A673 (cell line): Measurements from ENCODE around the gene POLR1D. TPM values are rescaled to one million over a fixed set of nuclear protein-coding genes. Genes with fewer than 3 reads are reported as not detected.

ENCODE experiments used
- BruUV-seq: library from RNA; stranded (reverse); fragments of 400-500 nt; replicated peaks from 2 replicates; lab custom pipeline; 2021; lab: Mats Ljungman, UMichigan
- CTCF ChIA-PET: fragments of 300-600 bp; sonication (Branson Sonifier 250); formaldehyde crosslinking; loops from one replicate; lab custom pipeline; 2022; ENCODE audit warnings: antibody characterized with exemption; lab: Charles Lee
- POLR2A ChIA-PET: fragments of 300-600 bp; sonication (Branson Sonifier 250); formaldehyde crosslinking; loops from one replicate; lab custom pipeline; 2022; ENCODE audit warnings: antibody characterized with exemption; ENCODE audit not compliant: low non-redundant PET; lab: Charles Lee
- DNase-seq: peaks from one replicate; pipeline ENCODE4 v3.0.0-alpha.2; 2015; ENCODE audit warnings: low spot score
- H3K27ac ChIP-seq: fragments of 200-600 bp; sonication (generic); 2 replicates; pipeline ENCODE4 v1.5.1; 2016; ENCODE audit warnings: mixed run types, low read depth, mild to moderate bottlenecking, mixed read lengths, antibody characterized with exemption, low read length; ENCODE audit not compliant: poor library complexity, severe bottlenecking
- H3K27me3 ChIP-seq: fragments of 200-600 bp; sonication (generic); replicated peaks from 2 replicates; pipeline ENCODE4 v1.6.1; 2017; ENCODE audit warnings: mixed run types, low read depth, mild to moderate bottlenecking, mixed read lengths, antibody characterized with exemption, low read length; ENCODE audit not compliant: insufficient read depth, poor library complexity
- H3K36me3 ChIP-seq: fragments of 200-600 bp; sonication (generic); 2 replicates; pipeline ENCODE4 v1.6.1; 2016; ENCODE audit warnings: mixed run types, mild to moderate bottlenecking, mixed read lengths, antibody characterized with exemption, low read length; ENCODE audit not compliant: insufficient read depth, poor library complexity, severe bottlenecking
- H3K4me1 ChIP-seq: fragments of 200-600 bp; sonication (generic); 2 replicates; pipeline ENCODE4 v1.6.1; 2017; ENCODE audit warnings: mixed run types, mild to moderate bottlenecking, mixed read lengths, antibody characterized with exemption, low read length; ENCODE audit not compliant: insufficient read depth, poor library complexity, severe bottlenecking
- H3K4me3 ChIP-seq: fragments of 200-600 bp; sonication (generic); 2 replicates; pipeline ENCODE4 v1.5.1; 2016; ENCODE audit warnings: low read depth, mixed run types, mild to moderate bottlenecking, mixed read lengths, low read length; ENCODE audit not compliant: poor library complexity, severe bottlenecking
- H3K9me3 ChIP-seq: fragments of 200-600 bp; sonication (generic); 2 replicates; pipeline ENCODE4 v1.6.1; 2016; ENCODE audit warnings: mixed run types, low read depth, mild to moderate bottlenecking, mixed read lengths, antibody characterized with exemption, low read length; ENCODE audit not compliant: poor library complexity, severe bottlenecking
- EZH2 ChIP-seq: fragments of 200-600 bp; sonication (generic); IDR thresholded peaks from 2 replicates; pipeline ENCODE4 v1.6.1; 2017; ENCODE audit warnings: borderline replicate concordance, low read depth, mild to moderate bottlenecking, mixed read lengths, antibody characterized with exemption, low read length; ENCODE audit not compliant: poor library complexity, severe bottlenecking
- intact Hi-C: fragments of 100-400 bp; cut with micrococcal nuclease; formaldehyde crosslinking; loops from one replicate; pipeline ENCODE4 v1.10.0; 2022; ENCODE audit not compliant: unreplicated experiment
- total RNA-seq: library from RNA; stranded (reverse); gene quantifications from 2 replicates; pipeline ENCODE4 v1.2.3, GENCODE V29; 2021
- TF ChIP-seq, protein P1 (sequence below): fragments of 300-800, 200-600 bp; sonication (generic); conservative IDR thresholded peaks from 2 replicates; pipeline ENCODE4 v1.5.1; 2017; ENCODE audit warnings: low read depth, mild to moderate bottlenecking, antibody characterized with exemption, low read length, moderate library complexity, mixed read lengths

Gene POLR1D
- total RNA-seq, 1 experiment from 2014 or later = 116 TPM

DNA sequence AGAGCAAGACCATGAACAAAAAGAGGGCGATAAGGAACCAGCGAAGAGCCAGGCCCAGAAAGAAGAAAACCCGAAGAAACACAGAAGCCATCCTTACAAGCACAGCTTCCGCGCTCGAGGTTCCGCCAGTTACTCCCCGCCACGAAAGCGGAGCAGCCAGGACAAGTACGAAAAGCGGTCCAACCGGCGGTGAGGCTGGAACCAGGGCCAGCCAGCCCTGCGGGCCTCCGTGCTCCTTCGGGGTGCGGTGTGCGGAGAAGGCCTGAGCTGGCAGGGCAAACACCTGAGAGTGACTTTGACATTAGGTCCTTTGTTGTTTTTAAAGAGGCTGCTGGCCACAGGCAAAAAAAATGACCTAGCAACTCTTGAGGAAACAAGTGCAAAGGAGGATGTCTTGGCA, 44.1 kb downstream of the POLR1D start:
- intact Hi-C loops = no loop called here
- CTCF ChIA-PET = no interaction called here
- no TSS peak for BruUV-seq
- Histone ChIP-seq H3K9me3 (no peaks in the 10 kb centered on the region), H3K36me3 (peaks cover 3% of the 10 kb centered on the region), H3K4me1 (no peaks in the 10 kb centered on the region), H3K4me3 (no peak overlapping the region), H3K27ac (no peak overlapping the region), H3K27me3 (no peaks in the 10 kb centered on the region)
- POLR2A ChIA-PET = no interaction called here
- no peak for TF ChIP-seq EZH2
- TF ChIP-seq, protein P1, sequence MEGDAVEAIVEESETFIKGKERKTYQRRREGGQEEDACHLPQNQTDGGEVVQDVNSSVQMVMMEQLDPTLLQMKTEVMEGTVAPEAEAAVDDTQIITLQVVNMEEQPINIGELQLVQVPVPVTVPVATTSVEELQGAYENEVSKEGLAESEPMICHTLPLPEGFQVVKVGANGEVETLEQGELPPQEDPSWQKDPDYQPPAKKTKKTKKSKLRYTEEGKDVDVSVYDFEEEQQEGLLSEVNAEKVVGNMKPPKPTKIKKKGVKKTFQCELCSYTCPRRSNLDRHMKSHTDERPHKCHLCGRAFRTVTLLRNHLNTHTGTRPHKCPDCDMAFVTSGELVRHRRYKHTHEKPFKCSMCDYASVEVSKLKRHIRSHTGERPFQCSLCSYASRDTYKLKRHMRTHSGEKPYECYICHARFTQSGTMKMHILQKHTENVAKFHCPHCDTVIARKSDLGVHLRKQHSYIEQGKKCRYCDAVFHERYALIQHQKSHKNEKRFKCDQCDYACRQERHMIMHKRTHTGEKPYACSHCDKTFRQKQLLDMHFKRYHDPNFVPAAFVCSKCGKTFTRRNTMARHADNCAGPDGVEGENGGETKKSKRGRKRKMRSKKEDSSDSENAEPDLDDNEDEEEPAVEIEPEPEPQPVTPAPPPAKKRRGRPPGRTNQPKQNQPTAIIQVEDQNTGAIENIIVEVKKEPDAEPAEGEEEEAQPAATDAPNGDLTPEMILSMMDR = no peak
- DNase-seq = no peak

DNA sequence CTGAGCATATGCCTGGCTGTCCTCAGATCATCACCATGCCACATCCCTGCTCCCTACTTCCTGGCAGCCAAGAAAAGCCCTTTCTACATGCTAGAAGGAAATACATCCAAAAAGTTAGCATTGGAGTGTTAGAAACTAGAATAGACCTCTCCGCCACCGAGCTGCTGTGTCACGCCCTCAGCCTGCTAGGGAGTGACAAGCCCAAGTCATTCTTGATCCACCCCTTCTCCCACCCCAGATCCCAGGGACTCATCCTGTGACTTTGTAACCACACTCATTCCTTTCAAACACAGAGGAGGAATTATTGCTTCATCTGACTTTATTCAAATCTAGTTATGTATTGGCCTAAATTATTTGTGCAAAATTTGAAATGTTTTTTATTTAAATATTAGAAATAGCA, 45.3 kb downstream of the POLR1D start:
- Histone ChIP-seq H3K4me3 (no peak overlapping the region), H3K9me3 (no peaks in the 10 kb centered on the region), H3K27ac (no peak overlapping the region), H3K4me1 (no peaks in the 10 kb centered on the region), H3K27me3 (no peaks in the 10 kb centered on the region), H3K36me3 (peaks cover 3% of the 10 kb centered on the region)
- TF ChIP-seq EZH2 = no peak
- TF ChIP-seq, protein P1 = no peak
- POLR2A ChIA-PET = no interaction called here
- TSS peak; percentile 65 for BruUV-seq
- CTCF ChIA-PET = no interaction called here
- no peak for DNase-seq
- intact Hi-C loops = no loop called here

DNA sequence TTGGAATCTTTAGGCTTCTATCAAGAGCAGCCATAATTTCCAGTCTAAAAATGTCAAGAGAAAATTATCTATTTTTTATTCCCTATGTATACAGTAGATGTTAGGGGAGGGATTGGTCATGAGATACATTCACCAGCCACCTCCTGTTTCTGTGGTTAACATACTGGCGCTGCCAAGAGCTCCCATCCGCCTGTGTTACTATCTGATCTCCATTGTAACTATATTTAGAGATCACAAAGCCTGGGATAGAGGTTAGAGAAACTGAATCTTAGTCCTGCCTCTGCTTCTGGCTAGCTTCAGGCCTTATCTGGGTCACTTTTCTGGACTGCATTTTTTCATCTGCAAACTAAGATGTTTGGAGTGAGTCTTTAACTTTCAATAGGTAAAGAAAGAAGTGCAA, 46.3 kb downstream of the POLR1D start:
- Histone ChIP-seq H3K36me3 (peaks cover 3% of the 10 kb centered on the region), H3K4me3 (no peak overlapping the region), H3K9me3 (no peaks in the 10 kb centered on the region), H3K27ac (no peak overlapping the region), H3K4me1 (no peaks in the 10 kb centered on the region), H3K27me3 (no peaks in the 10 kb centered on the region)
- no peak for DNase-seq
- no peak for TF ChIP-seq EZH2
- TF ChIP-seq, protein P1 = no peak
- intact Hi-C loops = no loop called here
- no TSS peak for BruUV-seq
- ChIA-PET CTCF (no interaction called here), POLR2A (no interaction called here)
